Body of pancreas (tissue), 4 donors: ENCODE results near the gene MED26. TPM values are rescaled to one million over a fixed set of nuclear protein-coding genes. Genes with fewer than 3 reads are reported as not detected.
A peak's percentile ranks its signal among the peaks of the same experiment; 100 is the strongest.

ENCODE experiments used
- ATAC-seq: fragments of 150-250 bp; one replicate; pipeline ENCODE4 v1.9.1; 2016
- DNase-seq, 4 donors: peaks; one replicate each; pipeline ENCODE4 v3.0.0-alpha.2; 2019
- H3K27ac ChIP-seq, 4 donors: fragments of 200-600 bp; sonication (generic); 1 replicate in 3 of 4; 2 replicates in 1 of 4; pipeline versions ENCODE4 v1.5.1 to v1.6.1; 2016 to 2019; ENCODE audit warnings: mild to moderate bottlenecking in 1 of 4, mixed read lengths in 1 of 4, moderate library complexity in 1 of 4
- H3K27me3 ChIP-seq, 2 donors: fragments of 200-600 bp; sonication (generic); one replicate each; pipeline ENCODE4 v1.6.0; 2016; ENCODE audit warnings: mild to moderate bottlenecking in 1 of 2
- H3K36me3 ChIP-seq, 2 donors: fragments of 200-600 bp; sonication (generic); replicated peaks in 1 of 2; 2 replicates each; pipeline ENCODE4 v1.5.1; 2016; ENCODE audit warnings: low read depth in 2 of 2; ENCODE audit not compliant: insufficient read depth in 1 of 2
- H3K4me1 ChIP-seq: fragments of 200-600 bp; sonication (generic); one replicate; pipeline ENCODE4 v1.6.0; 2016
- H3K4me3 ChIP-seq, 2 donors: fragments of 200-600 bp; sonication (generic); 1 replicate in 1 of 2; 2 replicates in 1 of 2; pipeline ENCODE4 v1.5.1; 2016 to 2019
- H3K9me3 ChIP-seq, 3 donors: fragments of 200-600 bp; sonication (generic); 1 replicate in 2 of 3; 2 replicates in 1 of 3; pipeline ENCODE4 v1.5.1; 2016
- CTCF ChIP-seq, 7 experiments: fragments of 450-650 bp in 4 of 7; fragments of 200-600 bp in 3 of 7; sonication (generic) in 3 of 7; IDR thresholded peaks; one replicate each; pipeline ENCODE4 v1.5.1; 2016 to 2019; ENCODE audit warnings: antibody characterized with exemption in 7 of 7
- POLR2A ChIP-seq, 3 donors: fragments of 450-650 bp; IDR thresholded peaks; one replicate each; pipeline ENCODE4 v1.6.1; 2016; ENCODE audit warnings: antibody characterized with exemption in 3 of 3, mild to moderate bottlenecking in 2 of 3
- WGBS, 2 donors: methylation state at CpG; one replicate each; pipeline ENCODE4 v1.1.5; 2017; 5-methylcytosine and 5-hydroxymethylcytosine counted together
- intact Hi-C: fragments of 100-400 bp; cut with DNase I; formaldehyde crosslinking; loops from one replicate; pipeline ENCODE4 v1.15.1; 2023
- total RNA-seq, 2 donors: library from RNA; depleted of rRNA; stranded (reverse); fragments of >200 nt; gene quantifications; one replicate each; pipeline ENCODE4 v1.1.0, GENCODE V29; 2016

Gene MED26
- total RNA-seq, 2 donors from 2014 or later = 4.9 to 8.2 TPM

- Histone ChIP-seq H3K27me3 (no peaks in the 10 kb centered on the region), H3K9me3 (no peaks in the 10 kb centered on the region), H3K4me1 (peaks cover 56% of the 10 kb centered on the region), H3K36me3 (peaks cover 0 to 6% of the 10 kb centered on the region in 2 donors), H3K4me3 (peak overlapping the region; percentile 79 to 86), H3K27ac (peak overlapping the region; percentile 60 to 91 (median 84))
- 1% methylated on average over 56 of the region's 75 CpGs; no CpG with 5 or more reads in 1 of the 2 donors for WGBS, 2 donors
- DNase-seq (peak in 2 of 4 donors; percentile 39 to 50), ATAC-seq (peak; percentile 20)
- no peak for TF ChIP-seq CTCF (IDR thresholded peaks at IDR 0.05)
- no peak for TF ChIP-seq POLR2A (IDR thresholded peaks at IDR 0.05)
- intact Hi-C loops = loop anchor here (10.0 kb wide), 1 partner anchor 53 kb away; the partner anchor contains the start of gene MED26
Observed at GRCh38 chr19:16571822-16572331, 56.1 kb downstream of the MED26 start.

GRCh38 chr19:16571283-16571682 lies 56.7 kb downstream of the MED26 start:
- peaks cover 0 to 7% of the 10 kb centered on the region in 2 donors for H3K36me3 ChIP-seq
- TF ChIP-seq CTCF (IDR thresholded peaks at IDR 0.05) (no peak), POLR2A (IDR thresholded peaks at IDR 0.05) (no peak)
- ATAC-seq = no peak
- H3K9me3 ChIP-seq = no peaks in the 10 kb centered on the region
- WGBS, 2 donors = 4 to 7% methylated on average over 3 to 6 of the region's 6 CpGs
- H3K4me1 ChIP-seq = peaks cover 58% of the 10 kb centered on the region
- H3K4me3 ChIP-seq = peak overlapping the region; percentile 79 to 86
- peak; percentile 38 to 65 (median 45) for DNase-seq
- no peaks in the 10 kb centered on the region for H3K27me3 ChIP-seq
- intact Hi-C loops = loop anchor here (10.0 kb wide), 1 partner anchor 54 kb away; the partner anchor contains the start of gene MED26
- peak overlapping the region; percentile 60 to 91 (median 84) for H3K27ac ChIP-seq

DNA sequence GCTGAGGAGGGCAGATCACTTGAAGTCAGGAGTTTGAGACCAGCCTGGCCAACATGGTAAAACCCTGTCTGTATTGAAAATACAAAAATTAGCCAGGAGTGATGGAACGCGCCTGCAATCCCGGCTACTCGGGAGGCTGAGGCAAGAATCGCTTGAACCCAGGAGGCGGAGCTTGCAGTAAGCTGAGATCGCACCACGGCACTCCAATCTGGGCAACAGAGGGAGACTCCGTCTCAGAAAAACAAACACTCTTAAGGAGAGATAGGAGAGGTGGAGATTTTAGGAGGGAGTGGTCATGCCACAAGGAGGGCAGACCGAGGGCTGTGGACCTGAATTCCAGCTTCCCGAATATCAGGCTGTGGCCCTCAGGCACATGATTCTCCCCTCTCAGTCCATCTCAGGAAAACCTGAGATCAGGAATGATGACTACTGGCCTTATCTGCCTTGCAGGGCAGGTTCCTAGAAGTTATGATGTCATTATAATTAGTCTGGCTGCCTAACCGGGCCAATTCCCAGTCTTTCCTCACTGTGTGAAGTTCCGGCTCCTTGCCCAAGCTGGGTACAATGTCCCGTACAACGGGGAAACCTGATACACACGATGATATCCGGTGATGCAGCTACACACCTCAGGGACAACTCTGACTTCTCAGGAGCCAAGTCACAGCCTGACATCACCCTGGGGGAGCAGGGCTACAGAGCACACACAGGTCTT lies 58.2 kb downstream of the MED26 start:
- Histone ChIP-seq H3K4me3 (no peak overlapping the region), H3K36me3 (peaks cover 0 to 6% of the 10 kb centered on the region in 2 donors), H3K27ac (peak overlapping the region; percentile 42 to 91 (median 72)), H3K4me1 (peaks cover 69% of the 10 kb centered on the region), H3K9me3 (no peaks in the 10 kb centered on the region), H3K27me3 (no peaks in the 10 kb centered on the region)
- peak; percentile 41 for ATAC-seq
- TF ChIP-seq POLR2A (IDR thresholded peaks at IDR 0.05) = peak; percentile 25 to 54 (median 44)
- TF ChIP-seq CTCF (IDR thresholded peaks at IDR 0.05) = no peak
- intact Hi-C loops = loop anchor here (10.0 kb wide), 1 partner anchor 55 kb away; the partner anchor contains the start of gene MED26
- WGBS, 2 donors = 48 to 62% methylated on average over 16 to 17 of the region's 17 CpGs
- peak; percentile 66 to 83 (median 78) for DNase-seq

- 96 to 97% methylated on average over 5 of the region's 5 CpGs for WGBS, 2 donors
- Histone ChIP-seq H3K9me3 (no peaks in the 10 kb centered on the region), H3K4me3 (no peak overlapping the region), H3K4me1 (peaks cover 72% of the 10 kb centered on the region), H3K36me3 (peaks cover 0 to 10% of the 10 kb centered on the region in 2 donors), H3K27me3 (no peaks in the 10 kb centered on the region), H3K27ac (peak overlapping the region in 3 of 4 donors; percentile 56 to 74 (median 58))
- no peak for ATAC-seq
- TF ChIP-seq CTCF (IDR thresholded peaks at IDR 0.05) (no peak), POLR2A (IDR thresholded peaks at IDR 0.05) (no peak)
- intact Hi-C loops = no loop called here
- DNase-seq = no peak
Observed at GRCh38 chr19:16566702-16567101, 61.3 kb downstream of the MED26 start.
